Lower lobe of right lung (tissue), 2 donors: Measurements from ENCODE around the gene NKX6-1. TPM values are rescaled to one million over a fixed set of nuclear protein-coding genes. Genes with fewer than 3 reads are reported as not detected.

Experiments used
- ATAC-seq, 2 donors: fragments of 200-7000 bp; cut with Tn5 transposase; one replicate each; pipeline ENCODE4 v1.9.1; 2020 to 2022; ENCODE audit warnings: mild to moderate bottlenecking in 2 of 2, moderate library complexity in 2 of 2
- DNase-seq: peaks from one replicate; pipeline ENCODE4 v3.0.0-alpha.2; 2020
- H3K27ac ChIP-seq: fragments of 200-600 bp; one replicate; pipeline ENCODE4 v1.8.0; 2022
- H3K27me3 ChIP-seq: fragments of 200-600 bp; one replicate; pipeline ENCODE4 v1.8.0; 2022; ENCODE audit warnings: low read depth
- H3K36me3 ChIP-seq: fragments of 200-600 bp; one replicate; pipeline ENCODE4 v1.8.0; 2022; ENCODE audit warnings: mild to moderate bottlenecking
- H3K4me1 ChIP-seq: fragments of 200-600 bp; one replicate; pipeline ENCODE4 v1.8.0; 2022
- H3K4me3 ChIP-seq: fragments of 200-600 bp; one replicate; pipeline ENCODE4 v1.8.0; 2022; ENCODE audit warnings: mild to moderate bottlenecking
- H3K9me3 ChIP-seq: fragments of 200-600 bp; one replicate; pipeline ENCODE4 v1.8.0; 2022
- intact Hi-C: fragments of 100-400 bp; cut with DNase I; formaldehyde crosslinking; loops from one replicate; pipeline ENCODE4 v1.11.0; 2022
- long read RNA-seq: library from polyadenylated mRNA; unstranded; transcript quantifications from one replicate; pipeline ENCODE4 v2.0.0, GENCODE V29; 2021
- total RNA-seq: library from RNA; stranded (reverse); fragmentation: NEBNext Ultra II Directional; extraction: Animal tissue kit (Norgen Biotek cat#: 25700); gene quantifications from one replicate; pipeline ENCODE4 v1.2.1, GENCODE V29; 2021
- TF ChIP-seq, protein P1 (sequence below): fragments of 200-600 bp; IDR thresholded peaks from one replicate; pipeline ENCODE4 v1.8.0; 2022; ENCODE audit warnings: antibody characterized with exemption, mild to moderate bottlenecking
- donor health status: DM: no; HTN: yes; CAD: no; lungs with severe emphysema.

Gene NKX6-1
- total RNA-seq = not detected
- long read RNA-seq = 0 reads

DNA sequence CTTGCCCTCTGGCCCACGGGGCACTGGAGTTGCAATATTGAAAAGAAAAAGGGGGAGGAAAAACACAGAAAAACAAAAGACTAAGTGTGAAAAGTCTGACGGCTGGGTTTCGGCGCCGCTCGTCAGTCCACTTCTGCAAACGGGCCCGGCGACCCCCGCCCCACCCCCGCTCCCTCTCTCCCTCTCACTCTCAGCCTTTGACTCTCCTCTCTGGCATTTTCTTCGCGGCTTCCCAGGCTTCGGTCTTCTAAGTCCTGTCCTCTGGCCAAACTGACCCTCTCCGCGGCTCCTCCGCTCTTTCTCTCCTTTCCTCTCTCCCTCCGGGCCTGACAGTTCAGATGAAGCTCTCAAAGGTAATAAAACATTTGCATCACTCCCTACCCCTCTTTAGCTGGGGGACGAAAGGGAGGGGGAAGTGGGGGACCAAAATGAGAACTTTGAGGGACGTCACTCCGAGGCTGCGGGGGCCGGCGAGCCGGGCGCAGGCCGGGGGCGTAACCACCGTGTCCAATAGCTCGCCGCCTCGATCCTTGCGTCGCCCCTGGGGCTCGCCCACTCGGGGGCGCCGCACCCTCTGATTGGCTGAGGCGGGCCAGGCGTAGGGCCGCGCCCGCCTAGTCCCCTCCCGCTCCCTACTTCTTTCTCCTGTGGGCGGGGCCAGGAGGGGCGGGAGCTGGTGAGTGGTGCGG, at the start of gene NKX6-1:
NKX6-1 (minus strand) TSS at position 358 of the 689 bp plus-strand sequence. CDS start 1,064 bp downstream, outside the sequence.
- ATAC-seq (peak; percentile 74 to 83), DNase-seq (peak; percentile 60)
- intact Hi-C loops = no loop called here
- H3K4me3 ChIP-seq = peak within 1 kb of the TSS; percentile 48
- no peaks in the 10 kb centered on the region for H3K36me3 ChIP-seq
- peaks cover 25% of the 10 kb centered on the region for H3K4me1 ChIP-seq
- H3K27me3 ChIP-seq = peaks cover 100% of the 10 kb centered on the region
- TF ChIP-seq, protein P1, sequence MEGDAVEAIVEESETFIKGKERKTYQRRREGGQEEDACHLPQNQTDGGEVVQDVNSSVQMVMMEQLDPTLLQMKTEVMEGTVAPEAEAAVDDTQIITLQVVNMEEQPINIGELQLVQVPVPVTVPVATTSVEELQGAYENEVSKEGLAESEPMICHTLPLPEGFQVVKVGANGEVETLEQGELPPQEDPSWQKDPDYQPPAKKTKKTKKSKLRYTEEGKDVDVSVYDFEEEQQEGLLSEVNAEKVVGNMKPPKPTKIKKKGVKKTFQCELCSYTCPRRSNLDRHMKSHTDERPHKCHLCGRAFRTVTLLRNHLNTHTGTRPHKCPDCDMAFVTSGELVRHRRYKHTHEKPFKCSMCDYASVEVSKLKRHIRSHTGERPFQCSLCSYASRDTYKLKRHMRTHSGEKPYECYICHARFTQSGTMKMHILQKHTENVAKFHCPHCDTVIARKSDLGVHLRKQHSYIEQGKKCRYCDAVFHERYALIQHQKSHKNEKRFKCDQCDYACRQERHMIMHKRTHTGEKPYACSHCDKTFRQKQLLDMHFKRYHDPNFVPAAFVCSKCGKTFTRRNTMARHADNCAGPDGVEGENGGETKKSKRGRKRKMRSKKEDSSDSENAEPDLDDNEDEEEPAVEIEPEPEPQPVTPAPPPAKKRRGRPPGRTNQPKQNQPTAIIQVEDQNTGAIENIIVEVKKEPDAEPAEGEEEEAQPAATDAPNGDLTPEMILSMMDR = no peak
- H3K27ac ChIP-seq = no peak within 1 kb of the TSS
- no peaks in the 10 kb centered on the region for H3K9me3 ChIP-seq

DNA sequence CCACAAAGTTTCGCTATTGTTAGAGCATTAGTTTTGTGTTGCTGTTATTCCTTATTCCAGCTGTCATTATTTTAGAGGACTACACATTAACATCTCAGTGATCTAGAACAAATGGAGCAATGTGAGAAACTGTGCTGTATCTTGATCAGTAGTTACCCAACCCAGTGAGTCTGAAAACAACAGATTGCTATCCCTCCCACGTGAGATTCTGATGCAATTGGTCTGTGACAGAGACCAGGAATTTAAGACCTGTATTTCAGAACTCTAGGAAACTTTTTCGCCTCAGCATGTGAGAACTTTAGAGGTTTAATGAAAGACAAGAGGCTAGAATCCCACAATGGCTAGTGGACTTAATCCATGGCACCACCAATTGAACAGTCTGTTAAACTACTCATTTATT, 48.1 kb upstream of the NKX6-1 start:
- Histone ChIP-seq H3K36me3 (no peaks in the 10 kb centered on the region), H3K4me3 (no peak overlapping the region), H3K9me3 (no peaks in the 10 kb centered on the region), H3K4me1 (no peaks in the 10 kb centered on the region), H3K27ac (no peak overlapping the region), H3K27me3 (no peaks in the 10 kb centered on the region)
- ATAC-seq (no peak), DNase-seq (no peak)
- intact Hi-C loops = no loop called here
- TF ChIP-seq, protein P1 = no peak

DNA sequence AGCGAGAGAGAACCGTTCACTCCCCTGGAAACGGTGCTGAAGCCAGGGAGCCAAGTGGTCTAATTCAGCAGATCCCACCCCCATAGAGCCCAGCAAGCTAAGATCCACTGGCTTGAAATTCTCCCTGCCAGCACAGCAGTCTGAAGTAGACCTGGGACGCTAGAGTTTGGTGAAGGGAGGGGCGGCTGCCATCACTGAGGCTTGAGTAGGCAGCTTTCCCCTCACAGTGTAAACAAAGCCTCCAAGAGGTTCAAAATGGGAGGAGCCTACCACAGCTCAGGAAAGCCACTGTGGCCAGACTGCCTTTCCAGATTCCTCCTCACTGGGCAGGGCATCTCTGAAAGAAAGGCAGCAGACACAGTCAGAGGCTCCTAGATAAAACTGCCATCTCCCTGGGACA, 46.0 kb upstream of the NKX6-1 start:
- Histone ChIP-seq H3K4me1 (no peaks in the 10 kb centered on the region), H3K27ac (no peak overlapping the region), H3K4me3 (no peak overlapping the region), H3K36me3 (no peaks in the 10 kb centered on the region), H3K27me3 (no peaks in the 10 kb centered on the region), H3K9me3 (no peaks in the 10 kb centered on the region)
- intact Hi-C loops = no loop called here
- DNase-seq (no peak), ATAC-seq (no peak)
- TF ChIP-seq, protein P1 = no peak

DNA sequence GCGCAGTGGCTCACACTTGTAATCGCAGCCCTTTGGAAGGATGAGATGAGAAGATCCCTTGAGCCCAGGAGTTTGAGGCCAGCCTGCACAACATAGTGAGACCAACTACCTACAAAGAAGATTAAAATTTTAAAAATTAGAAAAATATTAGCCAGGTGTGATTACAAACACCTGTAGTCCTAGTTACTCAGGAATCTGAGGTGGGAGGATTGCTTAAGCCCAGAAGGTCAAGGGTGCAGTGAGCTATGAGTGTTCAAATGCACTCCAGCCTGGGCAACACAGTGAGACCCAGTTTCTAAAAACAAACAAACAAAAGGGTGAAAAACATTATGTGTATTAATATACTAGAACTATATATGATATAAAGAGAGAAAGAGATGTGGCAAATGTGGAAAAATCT, 36.8 kb upstream of the NKX6-1 start:
- Histone ChIP-seq H3K27ac (no peak overlapping the region), H3K27me3 (no peaks in the 10 kb centered on the region), H3K4me1 (no peaks in the 10 kb centered on the region), H3K36me3 (peaks cover under 1% of the 10 kb centered on the region), H3K4me3 (no peak overlapping the region), H3K9me3 (no peaks in the 10 kb centered on the region)
- ATAC-seq = no peak
- TF ChIP-seq, protein P1 = no peak
- no peak for DNase-seq
- intact Hi-C loops = no loop called here

DNA sequence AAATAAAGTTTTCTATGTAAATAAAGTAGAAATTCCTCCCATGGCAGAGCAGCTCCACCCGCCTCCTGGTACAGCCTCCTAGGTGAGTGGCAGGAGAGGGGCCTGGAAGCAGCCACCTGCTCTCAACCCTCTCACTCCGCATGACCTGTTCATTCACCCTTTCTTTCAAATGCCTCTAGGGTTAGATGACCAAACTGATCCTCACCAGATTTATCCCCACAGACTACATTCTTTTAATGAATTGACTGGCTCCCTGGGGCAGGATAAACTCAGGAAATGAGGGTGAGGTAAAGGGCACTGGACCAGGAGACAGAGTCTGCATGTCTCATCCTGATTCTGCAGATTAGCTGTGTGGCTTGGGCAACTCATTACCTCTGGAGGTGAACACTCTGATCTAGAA, 32.6 kb upstream of the NKX6-1 start:
- Histone ChIP-seq H3K9me3 (no peaks in the 10 kb centered on the region), H3K27ac (no peak overlapping the region), H3K36me3 (peaks cover 4% of the 10 kb centered on the region), H3K4me1 (no peaks in the 10 kb centered on the region), H3K27me3 (no peaks in the 10 kb centered on the region), H3K4me3 (no peak overlapping the region)
- intact Hi-C loops = no loop called here
- DNase-seq (no peak), ATAC-seq (no peak)
- TF ChIP-seq, protein P1 = no peak
